B cell (primary cell): ENCODE measurements around the gene PPBP. TPM values are rescaled to one million over a fixed set of nuclear protein-coding genes. Genes with fewer than 3 reads are reported as not detected.

Experiments used
- ATAC-seq: fragments of 200-7000 bp; cut with Tn5 transposase; one replicate; pipeline ENCODE4 v1.10.0; 2021; ENCODE audit warnings: low read depth, mild to moderate bottlenecking, moderate number of reproducible peaks, moderate library complexity
- CTCF ChIA-PET: fragments of 350-600 bp; sonication (Branson Sonifier 250); formaldehyde crosslinking; loops from one replicate; lab custom pipeline; 2021; ENCODE audit warnings: antibody characterized with exemption, inconsistent platforms; lab: Charles Lee
- POLR2A ChIA-PET: fragments of 350-600 bp; sonication (Branson Sonifier 250); formaldehyde crosslinking; loops from one replicate; lab custom pipeline; 2021; ENCODE audit warnings: antibody characterized with exemption; lab: Charles Lee
- DNase-seq: peaks from one replicate; pipeline ENCODE4 v3.0.0; 2013
- H2AFZ ChIP-seq: 2 replicates; pipeline ENCODE4 v1.6.1; 2012; ENCODE audit warnings: mild to moderate bottlenecking, low read depth, low read length; ENCODE audit not compliant: insufficient read depth, poor library complexity, severe bottlenecking
- H3K27ac ChIP-seq, 2 donors: 1 replicate in 1 of 2; 2 replicates in 1 of 2; pipeline ENCODE4 v1.5.1; 2012 to 2013; ENCODE audit warnings: low read length in 2 of 2, mild to moderate bottlenecking in 2 of 2, moderate library complexity in 1 of 2
- H3K27me3 ChIP-seq, 4 experiments: fragments of 200-600 bp in 1 of 4; sonication (generic) in 1 of 4; replicated peaks in 1 of 4; 1 replicate in 2 of 4; 2 replicates in 2 of 4; pipeline versions ENCODE4 v1.6.1 to v1.7.0; 2013 to 2016; ENCODE audit warnings: low read length in 3 of 4, mild to moderate bottlenecking in 2 of 4, mixed read lengths in 1 of 4, moderate library complexity in 1 of 4; ENCODE audit not compliant: insufficient read depth in 4 of 4, control insufficient read depth in 3 of 4; ENCODE audit errors: control extremely low read depth in 1 of 4
- H3K36me3 ChIP-seq, 2 experiments: replicated peaks in 1 of 2; 1 replicate in 1 of 2; 2 replicates in 1 of 2; pipeline versions ENCODE4 v1.6.1 to v1.7.1; 2013; ENCODE audit warnings: low read length in 1 of 2; ENCODE audit not compliant: insufficient read depth in 2 of 2, control insufficient read depth in 1 of 2; ENCODE audit errors: control extremely low read depth in 1 of 2, extremely low read depth in 1 of 2
- H3K4me1 ChIP-seq, 2 donors: fragments of 200-600 bp in 1 of 2; sonication (generic) in 1 of 2; 1 replicate in 1 of 2; 2 replicates in 1 of 2; pipeline versions ENCODE4 v1.5.1 to v1.6.1; 2013 to 2017; ENCODE audit warnings: low read length in 2 of 2; ENCODE audit not compliant: control insufficient read depth in 2 of 2, insufficient read depth in 2 of 2
- H3K4me2 ChIP-seq: replicated peaks from 2 replicates; pipeline ENCODE3; 2012; ENCODE audit warnings: mild to moderate bottlenecking, low read depth, low read length; ENCODE audit not compliant: poor library complexity, severe bottlenecking
- H3K4me3 ChIP-seq, 5 experiments: fragments of 200-600 bp in 1 of 5; sonication (generic) in 1 of 5; 1 replicate in 3 of 5; 2 replicates in 2 of 5; pipeline versions ENCODE4 v1.5.1 to v1.7.0; 2011 to 2016; ENCODE audit warnings: low read length in 4 of 5, mild to moderate bottlenecking in 4 of 5, low read depth in 2 of 5, control low read depth in 1 of 5, moderate library complexity in 1 of 5; ENCODE audit not compliant: insufficient read depth in 1 of 5; ENCODE audit errors: control extremely low read depth in 1 of 5, extremely low read depth in 1 of 5
- H3K79me2 ChIP-seq: fragments of 200-600 bp; sonication (generic); one replicate; pipeline ENCODE4 v1.6.0; 2016; ENCODE audit warnings: low read length; ENCODE audit not compliant: control insufficient read depth, insufficient read depth
- H3K9ac ChIP-seq: fragments of 200-600 bp; sonication (generic); 2 replicates; pipeline ENCODE4 v1.6.1; 2017; ENCODE audit warnings: mild to moderate bottlenecking, low read length, moderate library complexity
- H3K9me3 ChIP-seq, 3 donors: one replicate each; pipeline versions ENCODE4 v1.6.1 to v1.7.1; 2013; ENCODE audit warnings: low read length in 2 of 3; ENCODE audit not compliant: control insufficient read depth in 2 of 3, insufficient read depth in 1 of 3; ENCODE audit errors: control extremely low read depth in 1 of 3
- H4K20me1 ChIP-seq: 2 replicates; pipeline ENCODE4 v1.6.0; 2012; ENCODE audit warnings: mild to moderate bottlenecking, low read length; ENCODE audit not compliant: insufficient read depth, control insufficient read depth, poor library complexity, severe bottlenecking
- H3K27ac Mint-ChIP-seq: one replicate; pipeline ENCODE4 v1.8.0; 2021; ENCODE audit warnings: mixed read lengths
- H3K27me3 Mint-ChIP-seq: one replicate; pipeline ENCODE4 v1.8.0; 2021; ENCODE audit warnings: mixed read lengths
- H3K4me1 Mint-ChIP-seq: one replicate; pipeline ENCODE4 v1.8.0; 2021; ENCODE audit warnings: mixed read lengths
- H3K4me3 Mint-ChIP-seq: one replicate; pipeline ENCODE4 v1.8.0; 2021; ENCODE audit warnings: mixed read lengths
- H3K9me3 Mint-ChIP-seq: one replicate; pipeline ENCODE4 v1.8.0; 2022; ENCODE audit warnings: mixed read lengths; ENCODE audit not compliant: insufficient read depth
- CTCF ChIP-seq: fragments of 200-600 bp; IDR thresholded peaks from one replicate; pipeline ENCODE4 v1.8.0; 2022; ENCODE audit warnings: antibody characterized with exemption, mild to moderate bottlenecking
- EZH2 ChIP-seq: IDR thresholded peaks from 2 replicates; pipeline ENCODE4 v1.6.1; 2012; ENCODE audit warnings: borderline replicate concordance, low read depth, mild to moderate bottlenecking, moderate library complexity, low read length; ENCODE audit not compliant: insufficient read depth, poor library complexity, severe bottlenecking
- WGBS: methylation state at CpG from one replicate; pipeline ENCODE4 v1.1.5; 2013; ENCODE audit warnings: missing lambda C conversion rate; ENCODE audit not compliant: insufficient coverage; 5-methylcytosine and 5-hydroxymethylcytosine counted together
- intact Hi-C: fragments of 100-400 bp; cut with micrococcal nuclease; formaldehyde crosslinking; loops from one replicate; pipeline ENCODE4 v1.10.0; 2022
- polyA plus RNA-seq: library from polyadenylated mRNA; depleted of rRNA; stranded (reverse); fragments of >200 nt; gene quantifications from 2 replicates; pipeline ENCODE4 v1.2.3, GENCODE V29; 2012
- total RNA-seq, 2 donors: library from RNA; stranded (reverse); fragments of 120-200 nt in 1 of 2; gene quantifications; 1 replicate in 1 of 2; 2 replicates in 1 of 2; pipeline versions ENCODE4 v1.2.3 to v1.2.4, GENCODE V29; 2013 to 2022

Gene PPBP
- total and polyA plus RNA-seq, 2 donors (not counting 1 experiment from before 2014, with no cell fraction given) = 0.42 to 0.43 TPM

DNA sequence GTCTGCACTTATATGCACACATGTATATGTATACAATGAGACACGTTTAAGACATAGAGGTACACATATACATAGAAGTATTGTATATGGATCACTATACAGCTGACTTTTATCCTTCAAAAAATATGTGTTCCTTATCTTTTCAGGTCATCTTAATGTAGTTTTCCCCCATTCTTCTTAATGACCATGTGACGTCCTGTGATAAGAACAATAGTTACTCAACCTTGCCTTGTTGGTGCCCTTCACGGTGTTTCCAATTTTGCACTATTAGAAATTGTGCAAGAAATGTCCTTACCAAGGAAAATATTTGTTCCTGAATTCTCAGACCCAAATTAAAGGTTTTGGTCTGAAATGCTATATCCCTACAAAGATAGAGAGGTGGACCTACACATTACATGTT, 1.0 kb upstream of the PPBP start:
- ATAC-seq (no peak), DNase-seq (no peak)
- no peaks in the 10 kb centered on the region for H3K36me3 ChIP-seq
- intact Hi-C loops = no loop called here
- H4K20me1 ChIP-seq = no peaks in the 10 kb centered on the region
- no peak for TF ChIP-seq EZH2
- no peak for TF ChIP-seq CTCF
- H3K27ac ChIP-seq = no peak overlapping the region
- no peaks in the 10 kb centered on the region for H3K4me1 ChIP-seq
- no peak overlapping the region for H2AFZ ChIP-seq
- CTCF ChIA-PET = no interaction called here
- Mint-ChIP-seq H3K4me3 (no peak overlapping the region), H3K4me1 (no peaks in the 10 kb centered on the region), H3K27me3 (no peaks in the 10 kb centered on the region), H3K27ac (no peak overlapping the region), H3K9me3 (no peaks in the 10 kb centered on the region)
- H3K9me3 ChIP-seq = no peaks in the 10 kb centered on the region
- POLR2A ChIA-PET = no interaction called here
- no peaks in the 10 kb centered on the region for H3K27me3 ChIP-seq
- H3K4me2 ChIP-seq = no peak overlapping the region
- H3K9ac ChIP-seq = no peak overlapping the region
- no CpG with 5 or more reads among the region's 3 CpGs for WGBS
- no peaks in the 10 kb centered on the region for H3K79me2 ChIP-seq
- no peak overlapping the region for H3K4me3 ChIP-seq

DNA sequence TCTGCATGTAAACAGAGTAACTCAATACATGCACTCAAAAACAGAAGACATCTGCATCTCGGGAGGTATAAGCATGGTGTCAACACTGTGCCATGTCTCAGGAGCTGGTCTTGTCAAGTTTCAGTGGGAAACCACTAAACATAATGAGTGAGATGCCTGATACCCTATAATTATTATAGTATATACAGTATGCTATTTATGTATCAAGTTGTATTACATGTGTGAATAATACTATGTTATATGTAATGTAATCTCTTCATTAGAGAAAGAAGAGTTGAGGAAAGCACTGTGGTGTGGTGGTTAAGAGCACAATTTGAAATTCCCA, 2.5 kb downstream of the PPBP start:
- ATAC-seq (no peak), DNase-seq (no peak)
- no peaks in the 10 kb centered on the region for H3K9me3 Mint-ChIP-seq
- intact Hi-C loops = no loop called here
- H3K27me3 ChIP-seq = no peaks in the 10 kb centered on the region
- no CpG with 5 or more reads among the region's 1 CpG for WGBS
- H4K20me1 ChIP-seq = no peaks in the 10 kb centered on the region
- TF ChIP-seq EZH2 = no peak
- TF ChIP-seq CTCF = no peak
- H2AFZ ChIP-seq = no peak overlapping the region
- H3K4me3 Mint-ChIP-seq = no peak overlapping the region
- H3K27me3 Mint-ChIP-seq = peaks cover 7% of the 10 kb centered on the region
- no peaks in the 10 kb centered on the region for H3K36me3 ChIP-seq
- H3K9ac ChIP-seq = no peak overlapping the region
- H3K4me1 Mint-ChIP-seq = no peaks in the 10 kb centered on the region
- no peak overlapping the region for H3K27ac ChIP-seq
- H3K4me3 ChIP-seq = no peak overlapping the region
- H3K27ac Mint-ChIP-seq = no peak overlapping the region
- POLR2A ChIA-PET = no interaction called here
- CTCF ChIA-PET = no interaction called here
- no peaks in the 10 kb centered on the region for H3K9me3 ChIP-seq
- H3K4me2 ChIP-seq = no peak overlapping the region
- no peaks in the 10 kb centered on the region for H3K79me2 ChIP-seq
- H3K4me1 ChIP-seq = no peaks in the 10 kb centered on the region
